Ovary (tissue), 3 donors: ENCODE results near the gene LRMDA.

ENCODE experiments used
- EP300 ChIP-seq: sonication (generic); formaldehyde crosslinking; IDR thresholded peaks from one replicate; pipeline ENCODE4 v1.6.1; 2017; ENCODE audit warnings: antibody characterized with exemption
- TF ChIP-seq, protein P1 (sequence below), 3 donors: fragments of 450-650 bp in 2 of 3; fragments of 200-600 bp in 1 of 3; IDR thresholded peaks; one replicate each; pipeline versions ENCODE4 v1.5.1 to v1.8.0; 2016 to 2022; ENCODE audit warnings: antibody characterized with exemption in 3 of 3, mild to moderate bottlenecking in 1 of 3
- donor health status: DM: no; HTN: no; CAD: no.

DNA sequence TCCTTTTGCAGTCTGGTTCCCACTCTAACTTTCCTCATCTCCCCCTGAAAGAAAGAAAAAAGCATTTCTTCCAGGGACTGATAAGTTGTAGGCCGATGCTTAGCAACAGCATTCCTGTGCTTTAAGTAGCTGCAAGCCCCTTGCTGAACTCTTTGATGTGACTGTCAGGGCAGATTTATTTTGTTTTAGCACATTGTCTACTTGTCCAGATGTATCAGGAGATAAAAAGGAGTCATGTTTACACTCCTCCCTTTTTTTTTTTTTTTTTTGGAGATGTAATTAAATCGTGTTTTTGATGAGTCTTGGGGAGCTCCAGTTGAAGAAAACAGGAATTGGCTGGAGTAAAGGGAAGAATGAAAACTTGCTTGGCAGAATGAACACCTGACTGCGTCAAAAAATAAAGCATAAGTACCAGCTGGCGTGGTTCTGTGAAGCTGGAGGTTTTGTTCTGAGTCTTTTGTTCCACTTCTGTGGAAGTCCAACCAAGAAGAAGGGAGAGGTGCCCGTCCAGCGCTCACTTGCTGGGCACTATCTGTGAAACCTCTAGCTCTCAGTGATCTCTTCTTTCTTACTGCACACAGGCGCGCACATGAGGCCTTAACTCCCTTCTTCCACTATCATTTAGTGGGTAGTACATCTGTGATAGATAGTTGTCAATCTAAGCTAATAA is 871.7 kb downstream of the LRMDA start:
- TF ChIP-seq EP300 = no peak
- TF ChIP-seq, protein P1, sequence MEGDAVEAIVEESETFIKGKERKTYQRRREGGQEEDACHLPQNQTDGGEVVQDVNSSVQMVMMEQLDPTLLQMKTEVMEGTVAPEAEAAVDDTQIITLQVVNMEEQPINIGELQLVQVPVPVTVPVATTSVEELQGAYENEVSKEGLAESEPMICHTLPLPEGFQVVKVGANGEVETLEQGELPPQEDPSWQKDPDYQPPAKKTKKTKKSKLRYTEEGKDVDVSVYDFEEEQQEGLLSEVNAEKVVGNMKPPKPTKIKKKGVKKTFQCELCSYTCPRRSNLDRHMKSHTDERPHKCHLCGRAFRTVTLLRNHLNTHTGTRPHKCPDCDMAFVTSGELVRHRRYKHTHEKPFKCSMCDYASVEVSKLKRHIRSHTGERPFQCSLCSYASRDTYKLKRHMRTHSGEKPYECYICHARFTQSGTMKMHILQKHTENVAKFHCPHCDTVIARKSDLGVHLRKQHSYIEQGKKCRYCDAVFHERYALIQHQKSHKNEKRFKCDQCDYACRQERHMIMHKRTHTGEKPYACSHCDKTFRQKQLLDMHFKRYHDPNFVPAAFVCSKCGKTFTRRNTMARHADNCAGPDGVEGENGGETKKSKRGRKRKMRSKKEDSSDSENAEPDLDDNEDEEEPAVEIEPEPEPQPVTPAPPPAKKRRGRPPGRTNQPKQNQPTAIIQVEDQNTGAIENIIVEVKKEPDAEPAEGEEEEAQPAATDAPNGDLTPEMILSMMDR (IDR thresholded peaks at IDR 0.05) = no peak
